K562 (cell line): Measurements from ENCODE around the gene TDRD10. TPM values are rescaled to one million over a fixed set of nuclear protein-coding genes. Genes with fewer than 3 reads are reported as not detected.

Experiments
- CCAR2 ChIP-seq: fragments of 200-400 bp; formaldehyde crosslinking; IDR thresholded peaks from 2 replicates; pipeline ENCODE4 v1.6.1; 2017; ENCODE audit warnings: mild to moderate bottlenecking, low read depth, low read length
- CHD2 ChIP-seq: IDR thresholded peaks from 2 replicates; pipeline ENCODE4 v1.6.1; 2011; ENCODE audit warnings: low read depth, low read length
- CREB1 ChIP-seq, 2 experiments: sonication (generic) in 1 of 2; formaldehyde crosslinking in 1 of 2; IDR thresholded peaks; 2 replicates each; pipeline versions ENCODE4 v1.6.1 to v1.8.0; 2012 to 2022; ENCODE audit warnings: inconsistent platforms in 1 of 2, mild to moderate bottlenecking in 1 of 2, missing genetic modification reagents in 1 of 2, moderate library complexity in 1 of 2
- E2F6 ChIP-seq, 2 experiments: IDR thresholded peaks; 2 replicates each; pipeline ENCODE4 v1.6.1; 2011; ENCODE audit warnings: borderline replicate concordance in 1 of 2, control low read depth in 1 of 2, low read depth in 1 of 2, low read length in 1 of 2, mild to moderate bottlenecking in 1 of 2, mixed read lengths in 1 of 2, moderate library complexity in 1 of 2; ENCODE audit not compliant: insufficient read depth in 1 of 2, insufficient read length in 1 of 2, poor library complexity in 1 of 2, severe bottlenecking in 1 of 2; ENCODE audit errors: extremely low read depth in 1 of 2
- EHMT2 ChIP-seq: fragments of 450-650 bp; IDR thresholded peaks from 2 replicates; pipeline ENCODE4 v1.6.1; 2018; ENCODE audit warnings: antibody characterized with exemption
- FOXA3 ChIP-seq, 2 experiments: fragments of 450-650 bp in 1 of 2; sonication (generic) in 1 of 2; formaldehyde crosslinking; IDR thresholded peaks in 1 of 2; conservative IDR thresholded peaks in 1 of 2; 2 replicates each; pipeline versions ENCODE4 v1.4.0 to v1.8.0; 2020 to 2022; ENCODE audit warnings: mild to moderate bottlenecking in 2 of 2, missing genetic modification reagents in 1 of 2
- RUNX1 ChIP-seq: sonication (generic); IDR thresholded peaks from 2 replicates; pipeline ENCODE4 v1.6.1; 2016; ENCODE audit warnings: antibody characterized with exemption, low read depth
- UBTF ChIP-seq, 2 experiments: IDR thresholded peaks; 2 replicates each; pipeline ENCODE4 v1.6.1; 2012; ENCODE audit warnings: improper control_type of control experiment in 2 of 2, low read depth in 2 of 2, low read length in 2 of 2, borderline replicate concordance in 1 of 2
- WHSC1 ChIP-seq: IDR thresholded peaks from one replicate; pipeline ENCODE4 v1.6.1; 2012; ENCODE audit warnings: low read length, control low read depth, inconsistent platforms
- ZBTB49 ChIP-seq: sonication (generic); formaldehyde crosslinking; IDR thresholded peaks from 2 replicates; pipeline ENCODE4 v1.8.0; 2022; ENCODE audit warnings: missing genetic modification reagents, mild to moderate bottlenecking, borderline replicate concordance
- ZNF263 ChIP-seq: sonication (generic); formaldehyde crosslinking; IDR thresholded peaks from 2 replicates; pipeline ENCODE4 v1.8.0; 2022; ENCODE audit warnings: mild to moderate bottlenecking, missing genetic modification reagents, borderline replicate concordance
- ZNF778 ChIP-seq: fragments of 450-650 bp; formaldehyde crosslinking; IDR thresholded peaks from 2 replicates; pipeline ENCODE4 v1.4.0; 2020; ENCODE audit warnings: mild to moderate bottlenecking, moderate library complexity
- polyA plus RNA-seq, 8 experiments: library from polyadenylated mRNA; depleted of rRNA in 4 of 8; stranded (reverse) in 5 of 8; unstranded in 3 of 8; fragments of >200 nt; fragmentation: Nextera tagmentation in 2 of 8; fragmentation: Illumina TruSeq in 1 of 8; extraction: Ambion mirVana in 2 of 8; extraction: Trizol in 1 of 8; gene quantifications; 2 replicates each; pipeline versions ENCODE4 v1.2.1 to v1.2.3, GENCODE V29; 2011 to 2014; ENCODE audit warnings: inconsistent platforms in 1 of 8, missing spikeins in 1 of 8
- total RNA-seq, 7 experiments: library from RNA; depleted of rRNA in 6 of 7; stranded (reverse); fragments of >200 nt in 6 of 7; fragmentation: Illumina TruSeq in 2 of 7; extraction: Trizol in 2 of 7; gene quantifications; 2 replicates each; pipeline versions ENCODE4 v1.2.1 to v1.2.3, GENCODE V29; 2011 to 2021; ENCODE audit warnings: low replicate concordance in 1 of 7

The TDRD10 gene
- total and polyA plus RNA-seq, 9 of the 15 experiments (the other 6 are each of a cell fraction or from before 2014, with no cell fraction given), result not detected

- TF ChIP-seq EHMT2 (peak; percentile 94), FOXA3 (CRISPR knock-in tag; conservative IDR thresholded peaks at IDR 0.05 in 1 of 2, IDR thresholded peaks at IDR 0.05 in 1 of 2) (peak in 1 of 2 experiments; percentile 62; a peak in 1 of 4 replicates), ZBTB49 (CRISPR knock-in tag) (peak; percentile 86; the same call in 1 of the 2 replicates), UBTF (IDR thresholded peaks at IDR 0.05; ENCODE audit: borderline replicate concordance in 1 of 2, low read depth in 2 of 2, low read length in 2 of 2) (peak in 1 of 2 experiments; percentile 48; a peak in 1 of 4 replicates), CREB1 (IDR thresholded peaks at IDR 0.05) (no peak), CREB1 (CRISPR knock-in tag; IDR thresholded peaks at IDR 0.05) (peak; percentile 59; the same call in 1 of the 2 replicates), RUNX1 (no peak), WHSC1 (no peak), ZNF263 (CRISPR knock-in tag) (peak; percentile 76), CCAR2 (no peak), E2F6 (IDR thresholded peaks at IDR 0.05; ENCODE audit: borderline replicate concordance in 1 of 2, extremely low read depth in 1 of 2, insufficient read depth in 1 of 2, insufficient read length in 1 of 2, low read depth in 1 of 2, low read length in 1 of 2, poor library complexity in 1 of 2, severe bottlenecking in 1 of 2) (peak in 1 of 2 experiments; percentile 36), ZNF778 (CRISPR knock-in tag) (no peak), CHD2 (no peak)
Observed at GRCh38 chr1:154567386-154568156, 65.6 kb downstream of the TDRD10 start, which contains the start of gene CHRNB2 (continued).
